ENCODE data around the gene KRT1.

Gene KRT1

GRCh38 chr12:52632656-52633055 is 47.6 kb downstream of the KRT1 start:
- no peak for DNase-seq

DNA sequence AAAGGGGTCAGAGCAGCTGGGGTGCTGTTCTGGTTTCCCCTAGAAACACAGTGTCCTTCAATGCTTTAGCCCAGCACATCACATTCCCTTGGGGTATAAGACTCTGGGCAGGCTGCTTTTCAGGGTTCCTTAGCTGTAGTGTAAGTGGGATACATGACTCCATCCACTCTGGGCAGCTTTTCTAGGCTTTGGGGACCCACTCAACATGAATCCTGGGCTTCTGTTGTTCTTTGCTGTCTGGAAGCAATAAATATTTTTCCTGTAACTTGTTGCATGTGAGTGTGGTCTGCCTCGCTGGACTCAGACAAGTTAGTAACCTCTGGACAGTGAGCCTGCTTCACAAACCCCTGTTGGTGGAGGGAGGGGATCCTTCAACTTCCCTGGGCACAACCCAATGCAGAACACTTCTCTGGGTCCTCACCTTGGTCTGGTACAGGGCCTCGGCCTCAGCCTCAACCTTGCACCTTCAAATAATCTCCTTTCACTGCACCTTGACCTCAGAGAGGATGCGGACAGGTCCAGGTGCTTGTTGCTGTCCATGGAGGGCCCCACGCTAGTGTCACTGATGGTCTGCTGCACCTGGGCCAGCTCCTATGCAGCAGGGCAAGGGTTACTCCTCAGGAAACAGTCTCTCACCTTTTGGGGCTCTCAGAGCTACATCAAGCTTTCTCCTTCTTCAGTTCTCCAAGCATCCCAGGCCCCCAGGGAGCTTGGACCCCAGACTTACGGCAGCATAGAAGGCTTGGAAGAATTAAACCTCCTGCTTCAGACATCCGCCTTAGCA is 48.3 kb downstream of the KRT1 start:
- no peak for DNase-seq

DNA sequence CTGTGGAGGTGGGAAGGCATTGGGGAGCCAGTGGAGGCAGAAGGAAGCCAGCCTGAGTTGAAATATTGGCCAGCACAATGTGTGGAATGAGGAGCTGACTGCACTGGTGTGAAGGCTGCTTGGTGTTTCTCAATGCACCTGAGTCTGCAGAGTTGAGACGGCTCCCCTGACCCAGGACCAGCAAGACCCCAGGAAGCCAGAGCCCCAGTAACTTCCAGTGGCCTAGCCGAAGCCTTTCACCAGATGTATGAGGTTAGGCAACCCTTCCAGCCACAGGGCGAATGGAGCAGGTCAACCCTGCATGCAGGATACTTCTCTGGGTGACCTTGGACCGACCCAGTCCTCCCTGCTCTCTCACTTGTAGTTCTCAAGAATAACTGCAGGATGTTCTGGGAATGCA is 48.9 kb downstream of the KRT1 start:
- DNase-seq: no peak

- DNase-seq: no peak
These were observed 49.5 kb downstream of the KRT1 start for GRCh38 chr12:52630599-52631200.

- DNase-seq: no peak
These were observed 50.2 kb downstream of the KRT1 start for GRCh38 chr12:52630008-52630500.

- no peak for DNase-seq
These were observed 50.8 kb downstream of the KRT1 start for GRCh38 chr12:52629281-52630007.

DNA sequence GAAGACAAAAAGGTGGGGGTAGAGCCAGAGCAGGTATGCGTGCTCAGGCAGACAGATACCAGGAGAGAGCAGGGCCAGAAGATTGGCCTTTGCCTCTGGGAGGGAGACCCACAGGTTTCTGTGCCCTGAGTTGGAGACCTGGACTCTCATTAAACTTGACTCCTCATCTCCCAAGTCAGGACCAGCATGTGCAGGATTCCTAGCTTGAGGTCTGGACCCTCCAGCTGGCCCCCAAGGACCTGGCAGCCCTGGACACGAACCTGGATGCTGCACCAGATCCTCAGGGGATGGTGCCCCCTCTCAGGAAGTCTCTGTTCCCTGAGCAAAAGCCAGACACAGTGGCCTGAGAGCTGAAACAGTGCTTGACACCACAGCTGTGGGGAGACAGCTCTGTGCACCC is 51.4 kb downstream of the KRT1 start:
- DNase-seq: no peak

GRCh38 chr12:52628111-52628507 is 52.1 kb downstream of the KRT1 start:
- DNase-seq: no peak

- DNase-seq: no peak
These were observed 52.7 kb downstream of the KRT1 start for GRCh38 chr12:52627395-52628110.

Measured in activated CD4-positive, alpha-beta T cell treated with anti-CD3 and anti-CD28 coated beads, Interleukin-2, amount 50 U/mL, for 1 hour (primary cell).